Breast epithelium (tissue), 4 donors: ENCODE results near the gene VSX1. TPM values are rescaled to one million over a fixed set of nuclear protein-coding genes. Genes with fewer than 3 reads are reported as not detected.

Source experiments
- DNase-seq, 2 donors: peaks; one replicate each; pipeline ENCODE4 v3.0.0-alpha.2; 2019; ENCODE audit warnings: low spot score in 2 of 2
- H3K27ac ChIP-seq, 2 donors: fragments of 200-600 bp; sonication (generic) in 1 of 2; one replicate each; pipeline ENCODE4 v1.5.1; 2016 to 2019; ENCODE audit warnings: mild to moderate bottlenecking in 1 of 2
- H3K27me3 ChIP-seq, 2 donors: fragments of 200-600 bp; sonication (generic) in 1 of 2; one replicate each; pipeline versions ENCODE4 v1.5.1 to v1.6.0; 2017 to 2019; ENCODE audit warnings: control low read depth in 1 of 2, mild to moderate bottlenecking in 1 of 2
- H3K36me3 ChIP-seq: fragments of 200-600 bp; one replicate; pipeline ENCODE4 v1.5.1; 2019
- H3K4me1 ChIP-seq, 2 donors: fragments of 200-600 bp; sonication (generic); one replicate each; pipeline ENCODE4 v1.5.1; 2016 to 2019; ENCODE audit warnings: control low read depth in 1 of 2
- H3K4me3 ChIP-seq, 3 donors: fragments of 200-600 bp; sonication (generic); 1 replicate in 2 of 3; 2 replicates in 1 of 3; pipeline ENCODE4 v1.5.1; 2016 to 2019; ENCODE audit warnings: mild to moderate bottlenecking in 3 of 3, moderate library complexity in 2 of 3
- H3K9me3 ChIP-seq, 2 donors: fragments of 200-600 bp; sonication (generic) in 1 of 2; one replicate each; pipeline ENCODE4 v1.5.1; 2016 to 2019; ENCODE audit warnings: control low read depth in 1 of 2
- CTCF ChIP-seq, 3 donors: fragments of 450-650 bp; IDR thresholded peaks; one replicate each; pipeline ENCODE4 v1.5.1; 2016 to 2017; ENCODE audit warnings: antibody characterized with exemption in 3 of 3, mild to moderate bottlenecking in 3 of 3, moderate library complexity in 3 of 3
- POLR2A ChIP-seq: fragments of 450-650 bp; IDR thresholded peaks from one replicate; pipeline ENCODE4 v1.6.1; 2016; ENCODE audit warnings: antibody characterized with exemption, mild to moderate bottlenecking, moderate library complexity
- POLR2AphosphoS5 ChIP-seq, 3 donors: sonication (generic); formaldehyde crosslinking; IDR thresholded peaks; one replicate each; pipeline ENCODE4 v1.6.1; 2017; ENCODE audit warnings: antibody characterized with exemption in 3 of 3
- intact Hi-C: fragments of 100-400 bp; cut with DNase I; formaldehyde crosslinking; loops from one replicate; pipeline ENCODE4 v1.15.1; 2023; ENCODE audit warnings: low total_unique reads
- total RNA-seq, 3 donors: library from RNA; depleted of rRNA; stranded (reverse); fragments of >200 nt; gene quantifications; one replicate each; pipeline ENCODE4 v1.1.0, GENCODE V29; 2016

The VSX1 gene
- total RNA-seq, 3 donors from 2014 or later: 0.44 TPM; not detected in 2

DNA sequence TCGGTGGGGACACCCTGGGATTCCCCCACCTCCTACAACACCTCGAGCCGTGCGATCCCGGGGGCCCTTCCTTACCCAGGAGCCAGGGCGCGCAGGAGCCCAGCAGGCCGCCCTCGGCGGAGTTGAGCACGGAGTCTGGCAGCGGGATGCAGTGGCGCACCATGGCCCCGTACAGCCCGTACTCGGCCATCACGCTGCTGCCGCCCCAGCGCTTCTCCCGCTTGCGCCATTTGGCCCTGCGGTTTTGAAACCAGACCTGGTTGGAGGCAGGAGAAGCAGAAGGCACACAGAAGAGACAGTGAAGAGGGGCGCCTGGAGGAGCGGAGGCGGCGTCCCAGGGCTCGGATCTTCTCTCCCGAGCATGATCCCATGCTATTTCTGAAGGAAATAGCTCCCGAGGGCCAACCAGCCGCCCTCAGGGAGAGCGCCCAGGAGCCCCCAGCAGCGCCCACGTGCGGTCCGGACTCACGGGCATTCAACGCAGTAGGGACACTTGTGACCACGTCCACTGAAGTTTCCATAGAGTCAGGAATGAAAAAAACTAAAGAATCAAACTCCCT, 4.3 kb downstream of the VSX1 start:
- H3K27me3 ChIP-seq: peaks cover 0 to 36% of the 10 kb centered on the region in 2 donors
- TF ChIP-seq POLR2AphosphoS5 (IDR thresholded peaks at IDR 0.05): no peak
- TF ChIP-seq CTCF (IDR thresholded peaks at IDR 0.05): no peak
- TF ChIP-seq POLR2A: no peak
- H3K27ac ChIP-seq: no peak overlapping the region
- H3K9me3 ChIP-seq: no peaks in the 10 kb centered on the region
- no peaks in the 10 kb centered on the region for H3K36me3 ChIP-seq
- DNase-seq: no peak
- peak overlapping the region; percentile 2 to 61 (median 41) for H3K4me3 ChIP-seq
- H3K4me1 ChIP-seq: no peaks in the 10 kb centered on the region
- intact Hi-C loops: no loop called here

DNA sequence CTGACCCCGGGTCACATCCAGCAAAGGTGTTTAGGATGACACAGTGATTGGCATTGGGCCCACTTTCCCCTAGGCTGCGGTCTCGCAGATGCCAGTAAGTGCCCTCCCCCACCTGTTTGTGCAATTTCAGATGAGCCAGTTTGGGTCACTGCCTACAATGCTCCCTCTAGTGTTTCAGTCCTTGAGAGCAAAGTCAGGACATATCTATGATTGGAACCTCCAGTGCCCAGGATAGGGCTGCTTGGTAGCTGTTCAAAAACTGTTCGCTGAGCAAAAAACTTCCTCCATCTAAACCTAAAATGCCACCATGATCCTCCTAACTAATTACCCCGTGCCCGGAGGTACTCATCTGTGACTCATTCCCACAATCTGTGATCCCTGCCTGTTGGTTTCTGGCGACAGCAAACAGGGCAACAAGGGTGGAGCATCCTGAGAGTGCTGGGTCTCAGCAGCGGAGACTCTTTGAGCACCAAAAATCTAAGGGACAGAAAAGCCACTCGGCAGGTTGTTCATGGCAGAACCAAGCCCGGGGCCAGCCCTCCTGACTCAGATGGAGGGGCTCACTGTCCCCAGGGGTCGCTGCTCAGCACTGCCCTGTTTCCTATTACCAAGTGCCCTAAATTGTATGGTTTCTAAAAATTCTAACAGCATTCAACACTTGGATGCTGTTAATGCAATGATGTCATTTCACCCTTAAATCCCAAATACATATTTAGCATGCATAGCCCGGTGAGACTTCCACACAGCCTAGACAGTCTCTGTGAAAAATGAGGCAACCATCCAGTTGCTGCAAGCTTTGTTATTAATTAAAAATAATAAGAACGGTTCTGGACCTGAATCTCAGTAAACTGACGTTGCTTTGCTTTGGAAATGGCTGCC, 5.0 kb downstream of the VSX1 start:
- intact Hi-C loops: no loop called here
- H3K4me3 ChIP-seq: peak overlapping the region; percentile 2 to 61 (median 41)
- no peak overlapping the region for H3K27ac ChIP-seq
- DNase-seq: peak in 1 of 2 donors; percentile 68
- peaks cover 0 to 29% of the 10 kb centered on the region in 2 donors for H3K27me3 ChIP-seq
- no peaks in the 10 kb centered on the region for H3K36me3 ChIP-seq
- TF ChIP-seq POLR2A: no peak
- TF ChIP-seq POLR2AphosphoS5 (IDR thresholded peaks at IDR 0.05): peak in 2 of 3 donors; percentile 11 to 27
- no peaks in the 10 kb centered on the region for H3K9me3 ChIP-seq
- no peaks in the 10 kb centered on the region for H3K4me1 ChIP-seq

- Histone ChIP-seq H3K4me3 (no peak overlapping the region), H3K4me1 (no peaks in the 10 kb centered on the region), H3K36me3 (no peaks in the 10 kb centered on the region), H3K27ac (no peak overlapping the region), H3K27me3 (peaks cover 0 to 21% of the 10 kb centered on the region in 2 donors), H3K9me3 (no peaks in the 10 kb centered on the region)
- intact Hi-C loops: no loop called here
- TF ChIP-seq CTCF (IDR thresholded peaks at IDR 0.05) (no peak), POLR2AphosphoS5 (IDR thresholded peaks at IDR 0.05) (no peak), POLR2A (no peak)
- DNase-seq: no peak
Measured at GRCh38 chr20:25076201-25076600, 5.7 kb downstream of the VSX1 start.

DNA sequence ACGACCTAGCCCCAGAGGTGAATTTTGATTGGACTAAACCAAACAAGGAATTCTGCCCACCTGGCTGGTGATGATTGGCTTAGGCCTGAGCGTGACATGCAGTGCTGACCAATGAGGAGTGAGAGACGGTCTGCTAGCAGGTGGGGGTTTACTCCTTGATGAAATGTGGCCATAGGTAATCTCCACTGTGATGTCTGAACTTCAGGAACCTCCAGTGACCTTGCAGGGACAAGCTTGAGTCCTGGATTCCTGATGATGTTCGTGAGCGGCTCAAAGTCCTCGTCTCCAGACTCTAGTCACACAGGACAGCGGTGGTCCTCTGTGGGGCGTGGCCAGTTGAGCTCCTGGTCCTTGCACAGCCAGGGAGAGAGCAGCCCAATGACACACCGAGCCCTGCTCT, 8.4 kb downstream of the VSX1 start:
- TF ChIP-seq CTCF (IDR thresholded peaks at IDR 0.05): no peak
- TF ChIP-seq POLR2A: no peak
- no peak for TF ChIP-seq POLR2AphosphoS5 (IDR thresholded peaks at IDR 0.05)
- H3K9me3 ChIP-seq: no peaks in the 10 kb centered on the region
- no peaks in the 10 kb centered on the region for H3K36me3 ChIP-seq
- intact Hi-C loops: loop anchor here (1.0 kb wide), 1 partner anchor 15 kb away; the partner anchor contains the start of gene ACSS1
- H3K27ac ChIP-seq: no peak overlapping the region
- no peak overlapping the region for H3K4me3 ChIP-seq
- peak in 1 of 2 donors; percentile 16 for DNase-seq
- H3K27me3 ChIP-seq: peaks cover 0 to 17% of the 10 kb centered on the region in 2 donors
- no peaks in the 10 kb centered on the region for H3K4me1 ChIP-seq

GRCh38 chr20:25072226-25072811, 9.6 kb downstream of the VSX1 start:
- Histone ChIP-seq H3K27me3 (peaks cover 0 to 17% of the 10 kb centered on the region in 2 donors), H3K9me3 (no peaks in the 10 kb centered on the region), H3K4me3 (no peak overlapping the region), H3K4me1 (no peaks in the 10 kb centered on the region), H3K27ac (no peak overlapping the region), H3K36me3 (no peaks in the 10 kb centered on the region)
- no peak for TF ChIP-seq CTCF (IDR thresholded peaks at IDR 0.05)
- TF ChIP-seq POLR2AphosphoS5 (IDR thresholded peaks at IDR 0.05): no peak
- TF ChIP-seq POLR2A: no peak
- DNase-seq: no peak
- intact Hi-C loops: no loop called here
